GM21786 (cell line): Measurements from ENCODE around the gene MOB3A.

ENCODE experiments used
- ATAC-seq: cut with Tn5 transposase; IDR thresholded peaks from one replicate; pipeline ENCODE4 v1.9.1; 2021; ENCODE audit not compliant: unreplicated experiment

Gene MOB3A

GRCh38 chr19:2047076-2047448, 49.1 kb downstream of the MOB3A start:
- ATAC-seq = no peak

DNA sequence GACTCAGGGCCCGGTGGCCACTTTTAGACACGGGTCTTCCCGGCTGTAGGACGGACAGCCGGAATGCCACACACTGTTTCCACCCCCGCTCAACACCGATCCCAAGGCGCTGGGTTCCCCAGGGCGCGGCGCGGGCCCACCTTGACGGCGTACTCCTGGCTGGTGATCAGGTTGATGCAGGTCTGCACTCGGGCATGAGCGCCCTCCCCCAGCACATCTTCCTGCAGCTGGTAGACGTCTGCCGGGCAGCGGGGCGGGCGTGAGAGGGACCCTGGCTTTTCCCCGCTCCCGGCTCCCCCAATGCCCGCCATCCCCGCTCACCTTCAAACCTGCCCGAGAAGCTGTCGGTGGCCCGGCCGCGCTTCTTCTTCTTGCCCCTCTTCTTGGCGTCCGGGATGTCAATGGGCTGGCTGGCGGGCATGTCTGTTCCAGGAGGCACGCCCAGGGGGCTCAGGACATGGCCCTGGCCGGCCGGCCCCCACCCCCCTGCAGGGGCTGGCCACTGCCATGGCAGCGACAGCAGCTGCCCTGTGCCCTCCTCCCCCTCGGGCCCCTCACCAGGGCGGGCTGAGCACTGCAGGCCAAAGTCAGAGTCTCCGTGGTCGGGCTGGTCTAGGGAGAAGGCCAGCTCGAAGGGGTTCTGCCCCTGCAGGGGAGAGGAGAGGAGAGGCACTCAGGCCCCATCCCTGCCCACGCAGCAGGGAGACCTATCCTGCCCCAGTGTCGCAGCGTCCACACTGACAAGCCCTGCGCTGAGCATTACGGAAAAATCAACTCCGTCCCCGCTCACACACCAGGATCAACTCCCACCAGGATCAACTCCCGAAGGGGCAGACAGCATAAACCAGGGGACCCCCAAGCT, 49.8 kb downstream of the MOB3A start:
- ATAC-seq = no peak

DNA sequence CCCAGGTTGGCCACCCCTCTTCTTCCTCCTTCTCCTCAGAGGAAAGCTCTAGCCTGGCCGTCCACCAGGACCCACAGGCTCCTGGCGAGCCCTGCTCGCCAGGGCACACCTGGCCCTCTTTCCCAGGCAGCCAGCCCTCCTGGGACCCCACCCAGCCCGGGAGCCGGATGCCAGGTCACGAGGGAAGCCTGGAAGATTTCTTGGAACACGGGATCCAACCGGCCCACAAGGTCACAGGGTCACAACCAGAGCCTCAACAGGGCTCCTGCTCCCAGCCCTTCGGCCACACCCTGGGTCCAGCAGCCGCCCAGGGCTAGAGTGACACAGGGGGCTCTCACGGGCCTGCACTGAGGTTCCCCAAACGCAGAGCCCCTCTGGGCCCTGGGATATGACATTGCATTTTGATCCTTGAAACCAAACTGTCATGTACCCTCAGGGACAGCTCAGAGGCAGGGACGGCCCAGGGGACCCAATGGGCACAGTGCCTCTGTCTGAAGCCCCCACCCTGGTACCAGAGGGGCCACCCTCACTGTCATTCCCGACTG, 50.6 kb downstream of the MOB3A start:
- ATAC-seq = no peak

DNA sequence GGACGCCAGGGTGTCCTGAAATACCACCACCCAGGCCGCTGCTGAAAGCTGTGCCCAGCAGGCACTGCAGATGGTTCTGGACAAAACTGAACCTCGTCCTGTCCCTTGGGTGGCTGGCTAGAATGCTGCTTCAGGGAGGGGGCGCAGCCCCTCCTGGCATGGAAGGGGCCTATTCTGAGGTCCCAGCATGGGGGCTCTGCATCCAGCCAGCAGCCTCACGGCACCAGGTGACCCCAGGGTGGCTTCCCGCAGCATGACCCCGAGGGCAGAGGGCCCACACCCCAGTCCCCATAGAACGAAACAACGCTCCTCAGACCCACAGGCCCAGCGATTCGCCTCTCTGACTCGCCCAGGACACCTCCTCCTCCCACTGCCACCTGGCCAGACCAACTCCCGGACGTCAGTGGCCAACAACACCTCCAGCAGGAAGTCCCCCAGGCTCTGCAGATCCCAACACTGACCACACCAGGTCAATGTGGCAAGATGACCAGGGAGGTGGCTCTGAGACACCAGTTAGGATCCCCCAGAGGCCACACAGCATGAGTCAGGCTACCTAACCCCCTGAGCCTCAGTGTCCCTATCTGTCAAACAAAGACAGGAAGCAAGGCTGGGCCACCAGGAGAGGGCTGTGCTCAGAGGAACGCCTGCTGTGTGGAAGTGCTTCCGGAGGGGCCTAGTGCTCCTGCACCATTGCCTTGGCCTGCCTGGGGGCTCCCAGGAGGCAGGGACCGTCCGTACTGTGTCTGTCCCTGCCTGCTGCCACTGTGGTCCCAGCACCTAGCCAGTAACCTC, 51.2 kb downstream of the MOB3A start:
- no peak for ATAC-seq

DNA sequence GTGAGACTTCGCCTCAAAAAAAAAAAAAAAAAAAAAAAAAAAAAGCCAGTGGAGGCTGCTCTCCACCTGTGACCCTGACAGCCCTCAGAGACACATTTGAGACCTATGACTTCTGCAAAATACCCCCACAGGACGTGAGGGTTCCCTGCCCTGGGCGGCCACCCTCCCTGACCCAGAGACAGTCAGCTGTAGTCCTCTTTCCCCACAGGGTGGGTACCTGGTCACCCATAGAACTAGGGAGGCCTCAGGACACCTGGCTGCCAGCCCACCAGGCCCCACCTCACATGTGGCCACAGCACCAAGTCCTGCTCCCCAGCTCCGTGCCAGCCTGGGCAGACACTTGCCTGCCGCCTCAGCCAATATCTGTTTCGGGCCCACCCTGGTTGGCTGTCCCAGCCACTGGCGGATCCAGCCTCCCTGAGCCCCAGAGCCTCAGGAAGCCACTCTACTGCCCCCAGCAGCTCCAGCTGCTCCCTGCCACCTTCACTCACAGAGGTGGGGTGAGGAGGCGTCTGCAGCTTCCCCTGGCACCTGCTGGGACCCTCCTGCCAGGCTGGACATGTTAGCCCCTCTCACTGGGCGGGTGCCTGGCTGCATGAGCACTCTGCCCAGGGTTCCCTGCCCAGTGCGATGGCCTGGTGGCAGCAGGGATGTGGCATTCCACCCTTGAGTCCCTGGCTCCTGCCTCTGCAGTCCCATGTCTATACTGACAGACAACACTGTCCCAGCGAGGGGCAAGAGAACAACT, 52.0 kb downstream of the MOB3A start:
- no peak for ATAC-seq

GRCh38 chr19:2043251-2043641, 52.9 kb downstream of the MOB3A start:
- ATAC-seq = no peak

DNA sequence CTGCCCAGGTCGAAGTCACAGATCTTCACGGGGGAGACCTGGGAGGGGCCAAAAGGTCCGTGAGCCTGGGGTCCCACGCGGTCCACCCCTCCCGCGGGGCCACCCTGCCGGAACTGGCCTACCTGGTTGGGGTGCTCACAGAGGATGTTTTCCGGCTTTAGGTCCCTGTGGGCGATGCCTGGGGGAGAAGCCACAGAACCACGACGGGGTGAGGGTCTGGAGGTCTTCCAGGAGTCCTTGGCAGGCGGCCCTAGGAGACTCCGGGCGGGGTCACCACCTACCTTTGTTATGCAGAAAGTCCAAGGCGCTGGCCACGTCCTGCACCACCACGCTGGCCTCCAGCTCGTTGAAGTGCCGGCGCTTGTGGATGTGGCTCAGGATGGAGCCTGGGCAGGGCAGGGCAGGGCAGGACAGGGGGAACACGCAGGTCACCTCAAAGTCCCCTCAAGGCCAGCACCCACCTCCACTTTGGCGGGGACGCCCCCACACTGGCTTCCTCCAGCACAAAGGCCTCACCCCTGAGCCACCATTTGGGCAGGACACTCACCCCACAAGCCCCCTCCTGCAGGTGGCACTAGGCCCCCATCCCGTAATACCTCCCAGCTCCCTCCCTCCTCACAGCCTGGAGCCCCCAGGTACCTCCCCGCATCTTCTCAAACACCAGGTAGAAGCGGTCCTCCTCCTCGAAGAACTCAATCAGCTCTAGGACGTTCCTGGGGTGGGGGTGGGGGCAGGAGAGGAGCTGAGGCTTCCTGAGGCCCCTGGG, 53.5 kb downstream of the MOB3A start:
- no peak for ATAC-seq

DNA sequence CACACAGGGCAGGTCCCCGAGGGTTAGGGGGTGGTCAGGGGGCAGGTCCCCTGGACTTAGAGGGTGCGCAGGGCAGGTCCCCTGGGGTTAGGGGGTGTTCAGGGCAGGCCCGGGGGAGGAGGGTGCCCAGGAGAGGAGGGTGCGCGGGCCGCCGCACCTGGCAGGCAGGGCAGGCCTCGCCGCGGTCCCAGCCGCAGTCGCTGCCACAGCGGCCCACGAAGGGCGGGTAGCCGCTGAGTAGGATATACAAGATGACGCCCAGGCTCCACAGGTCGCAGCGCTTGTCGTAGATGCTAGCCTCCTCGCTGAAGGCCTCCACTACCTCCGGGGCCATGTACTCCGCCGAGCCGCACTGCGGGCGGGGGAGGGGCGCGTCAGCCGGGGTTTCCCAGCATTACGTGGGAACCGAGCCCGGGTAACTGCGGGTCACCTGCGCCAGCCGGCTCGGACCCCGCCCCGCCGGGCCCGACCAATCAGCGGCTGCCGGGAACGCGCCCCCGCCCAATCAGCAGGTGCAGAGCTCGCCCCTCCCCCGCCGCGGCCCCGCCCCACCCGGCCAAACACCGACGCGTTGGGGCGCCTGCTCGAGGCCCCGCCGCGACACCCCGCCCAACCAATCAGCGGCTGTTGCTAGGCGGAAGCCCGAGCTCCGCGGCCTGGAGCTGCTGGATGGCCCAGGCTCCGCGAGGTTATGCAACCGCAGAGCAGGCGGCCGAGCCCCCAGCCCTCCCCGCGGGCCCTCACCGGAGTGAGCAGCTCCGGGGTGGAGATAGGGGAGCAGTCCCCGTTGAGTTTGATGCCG, 54.2 kb downstream of the MOB3A start:
- ATAC-seq = peak; percentile 57

GRCh38 chr19:2041433-2041682, 54.8 kb downstream of the MOB3A start:
- ATAC-seq = no peak

- ATAC-seq = no peak
Measured at GRCh38 chr19:2040647-2041432, 55.3 kb downstream of the MOB3A start.

- ATAC-seq = no peak
Measured at GRCh38 chr19:2039959-2040646, 56.0 kb downstream of the MOB3A start.

DNA sequence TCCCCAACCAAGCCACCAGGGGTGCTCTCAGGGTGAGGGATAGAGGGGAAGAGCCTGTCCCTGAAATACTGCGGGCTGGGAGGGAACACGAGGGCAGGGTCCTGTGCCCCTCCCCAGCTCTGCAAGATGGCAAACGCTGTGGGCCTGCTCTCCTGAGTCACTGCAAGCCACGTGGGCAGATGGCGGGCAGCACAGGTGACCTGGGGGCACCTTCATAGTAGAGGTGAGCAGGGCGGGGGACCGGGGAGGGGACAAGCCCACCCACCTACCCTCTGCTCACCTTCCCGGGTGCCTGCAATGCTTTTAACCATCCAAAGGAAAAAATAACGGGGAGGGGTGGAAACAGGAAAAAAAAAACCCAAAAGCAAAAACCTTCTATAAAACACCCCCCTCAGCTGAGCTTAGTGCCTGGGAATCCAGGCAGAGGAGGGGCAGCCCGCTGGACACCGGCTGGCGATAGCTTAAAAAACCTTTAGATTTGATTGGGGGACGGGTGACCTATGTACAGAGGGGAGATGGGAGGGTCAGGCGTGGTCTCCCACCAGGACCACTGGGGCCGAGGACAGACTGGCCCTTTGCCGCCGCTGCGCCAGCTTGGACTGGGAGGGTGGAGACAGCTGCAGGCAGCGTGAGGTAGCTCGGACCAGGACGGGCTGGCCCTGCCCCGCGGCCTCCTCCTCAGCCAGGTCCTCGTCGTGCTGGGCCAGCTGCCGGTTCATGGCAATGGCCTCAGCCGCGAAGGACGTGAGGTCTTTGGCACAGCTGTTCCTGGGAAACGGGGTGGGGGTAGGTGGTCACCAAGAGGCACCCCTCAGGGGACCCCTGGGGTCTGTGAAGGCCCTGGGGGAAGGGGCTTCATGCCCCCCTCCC, 56.8 kb downstream of the MOB3A start:
- ATAC-seq = no peak

DNA sequence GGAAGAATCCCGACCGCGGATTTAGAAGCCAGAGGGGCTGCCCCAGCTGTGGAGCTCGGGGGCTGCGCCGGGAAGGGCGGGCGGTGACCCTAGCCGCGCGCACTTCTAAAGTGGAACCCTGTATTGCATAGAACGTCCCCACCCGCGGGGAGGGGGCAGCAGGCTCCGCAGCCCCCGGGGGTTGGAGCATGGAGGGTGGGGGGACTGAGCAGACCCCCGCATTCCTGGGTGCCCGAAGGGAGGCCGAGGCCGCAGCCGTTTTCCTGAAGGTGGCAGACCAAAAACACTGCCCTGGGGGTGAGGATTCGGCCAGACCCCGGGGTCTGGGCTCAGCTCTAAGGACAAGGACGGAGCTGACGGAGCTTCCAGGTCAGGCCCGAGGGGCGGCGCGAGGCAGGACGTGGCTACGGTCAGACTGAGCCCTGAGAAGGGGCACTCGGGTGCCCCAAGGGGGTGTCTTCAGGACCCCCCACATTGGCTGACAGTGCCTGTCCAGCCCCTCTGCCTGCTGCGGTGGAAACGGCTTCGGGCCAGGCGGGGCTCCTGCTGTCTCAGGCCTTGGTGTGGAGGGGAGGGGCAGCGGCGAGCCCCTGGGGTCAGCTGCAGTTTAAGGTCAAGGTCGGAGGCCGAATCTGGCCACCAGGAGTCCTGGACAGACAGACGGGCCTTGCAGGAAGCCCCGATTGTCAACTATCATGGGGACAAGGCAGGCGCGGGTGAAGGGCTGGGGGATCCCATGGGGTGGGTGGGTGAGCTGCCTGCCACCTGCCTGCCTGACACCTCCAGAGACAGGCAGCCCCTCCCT, 57.6 kb downstream of the MOB3A start:
- no peak for ATAC-seq

GRCh38 chr19:2037651-2038255, 58.4 kb downstream of the MOB3A start:
- no peak for ATAC-seq

GRCh38 chr19:2036424-2036823, 59.7 kb downstream of the MOB3A start:
- ATAC-seq = no peak

DNA sequence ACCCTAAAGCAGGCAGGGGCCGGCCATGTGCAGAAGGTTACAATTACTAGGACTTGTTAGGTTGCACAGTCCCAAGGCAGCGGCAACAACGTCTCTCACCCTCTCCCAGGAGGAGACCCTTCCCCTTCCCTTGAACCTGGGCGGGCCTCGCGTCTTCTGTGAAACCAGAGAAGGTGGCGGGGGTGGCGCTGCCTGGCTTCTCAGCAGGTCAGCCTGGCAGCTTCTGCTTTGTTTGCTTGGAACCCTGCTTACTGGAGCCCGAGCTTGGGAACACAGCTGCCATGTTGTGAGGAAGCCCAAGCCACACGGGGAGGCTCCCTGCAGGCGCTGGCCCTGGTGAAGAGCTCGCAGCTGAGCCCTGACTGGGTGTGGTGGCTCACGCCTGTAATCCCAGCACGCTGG, 60.5 kb downstream of the MOB3A start:
- ATAC-seq = no peak
